HL-60/S4 (cell line): ENCODE results near the gene GOLGA6L1.
"Not testable (repeated sequence)": the region's sequence is repeated elsewhere in the genome, so short reads cannot be mapped to it uniquely, and the experiment has no call there.

ENCODE experiments used
- in situ Hi-C: fragments of 300-500 bp; cut with MboI; formaldehyde crosslinking; loops from 2 replicates; pipeline ENCODE4 v1.14.3; 2022; ENCODE audit warnings: low sequenced_read_pairs

The GOLGA6L1 gene

GRCh38 chr15:23136722-23137121, at the start of gene GOLGA6L1:
Gene GOLGA6L1 (minus strand): TSS chr15:23136822. CDS start chr15:23136731, 91 bp downstream.
- in situ Hi-C loops = not testable (repeated sequence)

GRCh38 chr15:23181201-23181600, 44.6 kb upstream of the GOLGA6L1 start:
- in situ Hi-C loops = not testable (repeated sequence)

- in situ Hi-C loops = not testable (repeated sequence)
These were observed 43.9 kb upstream of the GOLGA6L1 start for GRCh38 chr15:23180547-23180927.

- in situ Hi-C loops = not testable (repeated sequence)
These were observed 43.3 kb upstream of the GOLGA6L1 start for GRCh38 chr15:23179768-23180546.

GRCh38 chr15:23176683-23177082, 40.1 kb upstream of the GOLGA6L1 start:
- in situ Hi-C loops = not testable (repeated sequence)

GRCh38 chr15:23175606-23176005, 39.0 kb upstream of the GOLGA6L1 start:
- in situ Hi-C loops = not testable (repeated sequence)

GRCh38 chr15:23174609-23175140, 38.1 kb upstream of the GOLGA6L1 start:
- in situ Hi-C loops = not testable (repeated sequence)

- in situ Hi-C loops = not testable (repeated sequence)
These were observed 3.8 kb downstream of the GOLGA6L1 start for GRCh38 chr15:23132787-23133186.

- in situ Hi-C loops = loop anchor here (25.0 kb wide), 2 partner anchors 106 to 331 kb away; partner anchors contain the start of gene NIPA1
These were observed 18.4 kb downstream of the GOLGA6L1 start for GRCh38 chr15:23118208-23118607.

GRCh38 chr15:23095796-23096195, 40.8 kb downstream of the GOLGA6L1 start:
- in situ Hi-C loops = no loop called here

- in situ Hi-C loops = no loop called here
These were observed 53.5 kb downstream of the GOLGA6L1 start for GRCh38 chr15:23083115-23083514.

GRCh38 chr15:23081996-23082737, 54.5 kb downstream of the GOLGA6L1 start:
- in situ Hi-C loops = not testable (repeated sequence)

GRCh38 chr15:23081271-23081670, 55.4 kb downstream of the GOLGA6L1 start:
- in situ Hi-C loops = no loop called here

- in situ Hi-C loops = no loop called here
These were observed 56.9 kb downstream of the GOLGA6L1 start for GRCh38 chr15:23079766-23080165.
